Midbrain (tissue), 1 donor: Measurements from ENCODE around the gene TRIM52.
"Not testable (repeated sequence)": the region's sequence is repeated elsewhere in the genome, so short reads cannot be mapped to it uniquely, and the experiment has no call there.

Experiments used
- DNase-seq: peaks from one replicate; lab custom pipeline; 2025; lab: John Stamatoyannopoulos, UW

Gene TRIM52

GRCh38 chr5:181214249-181214648, 46.7 kb downstream of the TRIM52 start:
- not testable (repeated sequence) for DNase-seq

- no peak for DNase-seq
These were observed 48.0 kb downstream of the TRIM52 start for GRCh38 chr5:181212934-181213333.

DNA sequence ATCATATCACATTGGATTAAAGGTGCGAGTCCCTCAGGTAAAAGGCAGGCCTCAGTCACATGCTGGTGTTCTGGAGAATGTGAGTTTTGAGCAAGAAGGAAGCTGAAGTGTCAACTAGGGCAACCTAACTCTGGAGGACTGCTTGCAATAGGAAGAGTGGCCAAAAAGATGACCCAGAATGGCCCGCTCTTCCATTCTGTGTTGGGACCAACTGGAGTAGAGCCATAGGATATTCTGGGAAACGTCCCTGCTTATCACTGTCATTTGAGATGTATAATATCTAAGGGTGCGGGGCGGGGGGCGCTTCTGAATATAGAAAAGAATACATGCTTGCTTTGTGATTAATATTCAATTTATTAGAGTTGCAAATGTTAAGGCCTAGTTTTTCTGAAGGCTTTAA, 48.9 kb downstream of the TRIM52 start:
- no peak for DNase-seq

- no peak for DNase-seq
These were observed 49.7 kb downstream of the TRIM52 start for GRCh38 chr5:181211208-181211607.

- not testable (repeated sequence) for DNase-seq
These were observed 50.2 kb downstream of the TRIM52 start for GRCh38 chr5:181210698-181211097.

DNA sequence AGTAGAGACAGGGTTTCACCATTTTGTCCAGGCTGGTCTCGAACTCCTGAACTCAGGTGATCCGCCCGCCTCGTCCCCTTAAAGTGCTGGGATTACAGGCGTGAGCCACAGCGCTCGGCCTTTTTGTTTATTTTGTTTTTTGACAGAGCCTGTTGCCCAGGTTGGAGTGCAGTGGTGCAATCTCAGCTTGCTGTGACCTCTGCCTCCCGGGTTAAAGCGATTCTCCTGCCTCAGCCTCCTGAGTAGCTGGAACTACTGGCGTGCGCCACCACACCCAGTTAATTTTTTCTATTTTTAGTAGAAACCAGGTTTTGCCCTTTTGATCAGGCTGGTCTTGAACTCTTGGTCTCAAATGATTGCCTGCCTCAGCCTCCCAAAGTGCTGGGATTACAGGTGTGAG, 50.8 kb downstream of the TRIM52 start:
- DNase-seq: not testable (repeated sequence)

GRCh38 chr5:181209006-181209405, 51.9 kb downstream of the TRIM52 start:
- DNase-seq: not testable (repeated sequence)

DNA sequence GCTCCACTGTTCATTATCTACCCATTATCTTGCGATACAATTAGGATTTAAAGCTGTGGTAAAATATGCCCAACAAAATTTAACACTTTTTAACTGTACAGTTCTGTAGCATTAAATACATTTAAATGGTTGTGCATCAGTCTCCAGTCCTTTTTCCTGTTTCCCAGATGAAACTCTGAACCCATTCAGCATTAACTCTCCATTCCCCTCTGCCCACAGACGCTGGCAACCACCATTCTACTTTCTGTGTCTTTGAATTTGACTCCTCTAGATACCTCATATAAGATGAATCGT, 53.0 kb downstream of the TRIM52 start:
- no peak for DNase-seq

- no peak for DNase-seq
These were observed 53.6 kb downstream of the TRIM52 start for GRCh38 chr5:181207214-181207959.

- DNase-seq: no peak
These were observed 54.9 kb downstream of the TRIM52 start for GRCh38 chr5:181205761-181206649.
